Psoas muscle (tissue), 8 donors: Measurements from ENCODE around the gene TRMT2A. TPM values are rescaled to one million over a fixed set of nuclear protein-coding genes. Genes with fewer than 3 reads are reported as not detected.

ENCODE experiments used
- ATAC-seq, 4 donors: fragments of 200-7000 bp; cut with Tn5 transposase; one replicate each; pipeline ENCODE4 v1.9.1; 2020; ENCODE audit warnings: moderate library complexity in 3 of 4, mild to moderate bottlenecking in 2 of 4
- DNase-seq, 2 donors: peaks; one replicate each; pipeline ENCODE4 v3.0.0-alpha.2; 2020
- H3K27ac ChIP-seq: fragments of 200-600 bp; one replicate; pipeline ENCODE4 v1.8.0; 2022
- H3K27me3 ChIP-seq, 3 donors: fragments of 200-600 bp in 1 of 3; one replicate each; pipeline versions ENCODE4 v1.6.1 to v1.8.0; 2013 to 2022; ENCODE audit warnings: low read length in 2 of 3, mild to moderate bottlenecking in 2 of 3, moderate library complexity in 1 of 3; ENCODE audit not compliant: insufficient read depth in 3 of 3
- H3K36me3 ChIP-seq, 2 donors: fragments of 200-600 bp in 1 of 2; one replicate each; pipeline versions ENCODE4 v1.6.1 to v1.8.0; 2013 to 2022; ENCODE audit warnings: low read depth in 1 of 2, mild to moderate bottlenecking in 1 of 2, moderate library complexity in 1 of 2; ENCODE audit not compliant: insufficient read depth in 1 of 2
- H3K4me1 ChIP-seq: fragments of 200-600 bp; one replicate; pipeline ENCODE4 v1.8.0; 2022
- H3K4me3 ChIP-seq: fragments of 200-600 bp; one replicate; pipeline ENCODE4 v1.8.0; 2022; ENCODE audit warnings: mild to moderate bottlenecking
- H3K9me3 ChIP-seq: fragments of 200-600 bp; one replicate; pipeline ENCODE4 v1.8.0; 2022
- WGBS, 3 donors: extraction: QIAGEN DNeasy Blood & Tissue Kit; methylation state at CpG; one replicate each; pipeline versions ENCODE4 v1.1.6 to v1.1.7; 2013; 5-methylcytosine and 5-hydroxymethylcytosine counted together
- intact Hi-C, 2 donors: fragments of 100-400 bp; cut with DNase I; formaldehyde crosslinking; loops; one replicate each; pipeline versions ENCODE4 v1.11.0 to v1.14.2; 2022
- polyA plus RNA-seq, 3 donors: library from polyadenylated mRNA; stranded (reverse); fragments of 200-250 nt; gene quantifications; one replicate each; pipeline ENCODE4 v1.2.3, GENCODE V29; 2013
- total RNA-seq, 4 donors: library from RNA; stranded (reverse); fragmentation: NEBNext Ultra II Directional in 2 of 4; extraction: Animal tissue kit (Norgen Biotek cat#: 25700) in 2 of 4; gene quantifications; one replicate each; pipeline versions ENCODE4 v1.2.1 to v1.2.4, GENCODE V29; 2021 to 2023
- TF ChIP-seq, protein P1 (sequence below): fragments of 200-600 bp; IDR thresholded peaks from one replicate; pipeline ENCODE4 v1.8.0; 2022; ENCODE audit warnings: antibody characterized with exemption
- donor health status: healthy with polysubstance abuse.
- donor health status: DM: no; HTN: no; CAD: no; lungs with moderate emphysema.
- donor health status: Bipolar disorder and iron deficiency.
- donor health status: healthy.
- donor health status: DM: yes; HTN: yes; CAD: no.
- donor health status: DM: no; HTN: no; CAD: no.
- donor health status: DM: no; HTN: no; CAD: no.
- donor health status: DM: yes; HTN: yes; CAD: no.

The TRMT2A gene
- total and polyA plus RNA-seq, 7 donors: 20.5 to 34.1 (median 26.7) TPM

DNA sequence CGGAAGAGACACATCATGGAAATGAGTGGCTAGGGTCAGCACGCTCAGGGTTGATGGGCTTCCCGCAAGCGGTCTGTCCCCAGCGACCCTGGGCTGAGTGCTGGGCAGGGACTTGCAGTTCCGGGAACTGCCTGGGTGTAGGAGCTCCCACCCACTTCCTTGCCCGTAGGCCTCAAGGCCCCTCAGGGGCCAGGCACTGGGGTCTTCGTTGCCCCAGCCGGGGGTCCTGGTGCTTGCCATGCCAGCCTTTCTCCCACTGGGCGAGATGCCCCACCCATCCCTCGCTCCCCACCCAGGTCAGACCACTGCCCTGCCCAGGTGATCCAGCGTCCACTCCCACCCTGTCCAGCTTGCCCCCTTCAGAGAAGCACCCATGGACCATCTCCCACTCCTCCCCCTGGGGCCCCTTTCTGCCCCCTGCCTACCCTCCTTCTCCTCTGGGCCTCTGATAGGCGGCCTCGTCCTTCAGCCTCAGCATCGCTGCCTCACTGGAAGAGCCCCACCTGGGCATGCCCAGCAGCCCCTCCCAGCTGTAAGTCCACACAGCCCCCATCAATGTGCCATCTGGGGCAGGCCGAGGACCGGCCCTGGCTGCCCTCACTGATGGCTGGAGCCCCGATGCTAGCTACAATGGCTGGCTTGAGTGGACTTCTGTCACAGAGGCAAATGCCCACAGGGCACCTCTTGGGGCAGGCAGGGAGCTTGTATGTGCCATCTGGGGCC is 54.8 kb downstream of the TRMT2A start:
- no peak for ATAC-seq
- peaks cover 0 to 62% of the 10 kb centered on the region in 2 donors for H3K36me3 ChIP-seq

More for the DNA sequence above, 54.8 kb downstream of the TRMT2A start:
- WGBS, 3 donors: 91 to 93% (median 91%) methylated on average over 18 of the region's 18 CpGs
- H3K27me3 ChIP-seq: no peaks in the 10 kb centered on the region
- intact Hi-C loops: no loop called here
- DNase-seq: no peak
- H3K27ac ChIP-seq: peak overlapping the region; percentile 77
- H3K4me1 ChIP-seq: peaks cover 10% of the 10 kb centered on the region
- TF ChIP-seq, protein P1, sequence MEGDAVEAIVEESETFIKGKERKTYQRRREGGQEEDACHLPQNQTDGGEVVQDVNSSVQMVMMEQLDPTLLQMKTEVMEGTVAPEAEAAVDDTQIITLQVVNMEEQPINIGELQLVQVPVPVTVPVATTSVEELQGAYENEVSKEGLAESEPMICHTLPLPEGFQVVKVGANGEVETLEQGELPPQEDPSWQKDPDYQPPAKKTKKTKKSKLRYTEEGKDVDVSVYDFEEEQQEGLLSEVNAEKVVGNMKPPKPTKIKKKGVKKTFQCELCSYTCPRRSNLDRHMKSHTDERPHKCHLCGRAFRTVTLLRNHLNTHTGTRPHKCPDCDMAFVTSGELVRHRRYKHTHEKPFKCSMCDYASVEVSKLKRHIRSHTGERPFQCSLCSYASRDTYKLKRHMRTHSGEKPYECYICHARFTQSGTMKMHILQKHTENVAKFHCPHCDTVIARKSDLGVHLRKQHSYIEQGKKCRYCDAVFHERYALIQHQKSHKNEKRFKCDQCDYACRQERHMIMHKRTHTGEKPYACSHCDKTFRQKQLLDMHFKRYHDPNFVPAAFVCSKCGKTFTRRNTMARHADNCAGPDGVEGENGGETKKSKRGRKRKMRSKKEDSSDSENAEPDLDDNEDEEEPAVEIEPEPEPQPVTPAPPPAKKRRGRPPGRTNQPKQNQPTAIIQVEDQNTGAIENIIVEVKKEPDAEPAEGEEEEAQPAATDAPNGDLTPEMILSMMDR: no peak
- H3K9me3 ChIP-seq: no peaks in the 10 kb centered on the region
- H3K4me3 ChIP-seq: no peak overlapping the region

Other genes starting within 250 kb of the TRMT2A start
- gene COMT, start 175.5 kb downstream of the TRMT2A start, total RNA-seq: 100 to 1,000 TPM in 2 of 4 donors, 10 to 100 TPM in 2; 63.6 to 146 (median 115) TPM
- 100 to 1,000 TPM; 100 to 142 (median 117) TPM for gene COMT, start 175.5 kb downstream of the TRMT2A start, polyA plus RNA-seq
- 10 to 100 TPM; 18.4 to 35.1 (median 24.5) TPM for gene TXNRD2, start 175.4 kb downstream of the TRMT2A start, total RNA-seq
- gene TXNRD2, start 175.4 kb downstream of the TRMT2A start, polyA plus RNA-seq: 10 to 100 TPM; 13.7 to 23.5 (median 16.0) TPM
- gene ARVCF, start 100.4 kb downstream of the TRMT2A start, total RNA-seq: 10 to 100 TPM in 2 of 4 donors, 1 to 10 TPM in 2; 8.7 to 28.0 (median 14.8) TPM
- 1 to 10 TPM; 3.6 to 7.3 (median 7.0) TPM for gene ARVCF, start 100.4 kb downstream of the TRMT2A start, polyA plus RNA-seq
- 10 to 100 TPM; 20.6 to 41.0 (median 36.4) TPM for gene TANGO2, start 96.1 kb downstream of the TRMT2A start, total RNA-seq
- gene TANGO2, start 96.1 kb downstream of the TRMT2A start, polyA plus RNA-seq: 10 to 100 TPM; 28.2 to 73.3 (median 28.5) TPM
- 10 to 100 TPM; 12.2 to 19.5 (median 15.0) TPM for gene DGCR8, start 37.0 kb downstream of the TRMT2A start, total RNA-seq
- 10 to 100 TPM; 10.5 to 21.5 (median 15.3) TPM for gene DGCR8, start 37.0 kb downstream of the TRMT2A start, polyA plus RNA-seq
- gene RANBP1, start 1.1 kb downstream of the TRMT2A start, total RNA-seq: 10 to 100 TPM; 32.2 to 55.7 (median 49.0) TPM
- gene RANBP1, start 1.1 kb downstream of the TRMT2A start, polyA plus RNA-seq: 100 to 1,000 TPM in 1 of 3 donors, 10 to 100 TPM in 2; 44.1 to 161 (median 57.8) TPM
- gene ZDHHC8, start 14.6 kb upstream of the TRMT2A start, total RNA-seq: 10 to 100 TPM; 15.8 to 23.7 (median 22.2) TPM
- gene ZDHHC8, start 14.6 kb upstream of the TRMT2A start, polyA plus RNA-seq: 10 to 100 TPM in 2 of 3 donors, 1 to 10 TPM in 1; 9.7 to 11.8 (median 10.8) TPM
- under 1 TPM in 2 of 4 donors, not detected in 2; 0.17 to 0.38 TPM for gene CCDC188, start 33.8 kb upstream of the TRMT2A start, total RNA-seq
- gene CCDC188, start 33.8 kb upstream of the TRMT2A start, polyA plus RNA-seq: under 1 TPM; 0.09 to 0.32 (median 0.12) TPM
- 1 to 10 TPM in 1 of 4 donors, under 1 TPM in 3; 0.22 to 2.4 (median 0.64) TPM for gene RTN4R, start 151.1 kb upstream of the TRMT2A start, total RNA-seq
- gene RTN4R, start 151.1 kb upstream of the TRMT2A start, polyA plus RNA-seq: under 1 TPM; 0.12 to 0.36 (median 0.30) TPM
- gene DGCR6L, start 202.8 kb upstream of the TRMT2A start, total RNA-seq: 10 to 100 TPM; 33.2 to 44.9 (median 37.8) TPM
- gene DGCR6L, start 202.8 kb upstream of the TRMT2A start, polyA plus RNA-seq: 10 to 100 TPM; 55.2 to 87.2 (median 70.2) TPM